ENCODE data around the gene PHC3.

Gene PHC3

DNA sequence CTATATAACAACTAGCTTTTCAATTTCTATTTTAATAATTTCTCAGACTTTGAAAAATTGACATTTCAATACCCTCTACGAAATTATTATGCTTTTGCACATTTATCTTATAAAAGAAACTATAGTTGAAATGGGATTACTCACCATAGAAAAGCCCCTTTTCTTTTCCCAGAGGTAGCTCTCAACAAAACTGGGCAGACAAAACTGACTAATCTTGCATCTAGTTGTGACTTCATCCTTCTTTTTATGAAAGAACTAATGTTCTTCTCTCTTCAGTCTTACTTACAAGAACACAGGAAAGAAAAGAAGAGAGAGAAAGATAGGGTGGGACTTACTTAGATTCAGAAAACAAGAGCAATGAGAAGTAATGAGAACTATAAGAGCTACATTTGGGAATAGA is 82.8 kb downstream of the PHC3 start:
- Histone ChIP-seq H3K4me3 (ENCODE audit: low read length in 2 of 2) (no peak overlapping the region), H2BK15ac (ENCODE audit: low read length) (no peak overlapping the region), H3K4me1 (ENCODE audit: control insufficient read depth in 2 of 2, insufficient read depth in 1 of 2, low read depth in 1 of 2, low read length in 2 of 2) (no peaks in the 10 kb centered on the region), H2BK12ac (ENCODE audit: low read length) (no peak overlapping the region), H3K79me1 (ENCODE audit: low read depth, low read length) (peaks cover under 1% of the 10 kb centered on the region), H2BK5ac (ENCODE audit: low read length) (no peak overlapping the region), H3K14ac (ENCODE audit: low read length) (no peak overlapping the region), H2BK120ac (ENCODE audit: low read depth, low read length) (no peak overlapping the region), H3K27ac (replicated peaks; ENCODE audit: low read length) (no peak overlapping the region), H3K4me2 (ENCODE audit: insufficient read depth, low read length, poor library complexity, severe bottlenecking) (no peak overlapping the region), H3K36me3 (replicated peaks in 1 of 2; ENCODE audit: control insufficient read depth in 2 of 2, insufficient read depth in 2 of 2, low read length in 2 of 2) (peaks cover 19 to 100% of the 10 kb centered on the region in 2 donors), H3K18ac (ENCODE audit: low read length) (no peak overlapping the region), H2AFZ (ENCODE audit: low read length) (no peak overlapping the region), H3K27me3 (ENCODE audit: control insufficient read depth in 3 of 3, insufficient read depth in 3 of 3, low read depth in 1 of 3, low read length in 3 of 3) (no peaks in the 10 kb centered on the region), H3K4ac (ENCODE audit: low read length) (no peak overlapping the region), H3K9ac (ENCODE audit: low read depth, low read length, poor library complexity) (no peak overlapping the region), H4K91ac (ENCODE audit: low read depth, low read length, poor library complexity) (no peak overlapping the region), H4K8ac (ENCODE audit: low read depth, low read length) (no peak overlapping the region), H2AK5ac (ENCODE audit: low read depth, low read length) (no peak overlapping the region), H3K23ac (ENCODE audit: low read depth, low read length, poor library complexity) (no peak overlapping the region), H3K9me3 (replicated peaks in 1 of 2; ENCODE audit: control insufficient read depth in 2 of 2, insufficient read depth in 1 of 2, low read depth in 1 of 2, low read length in 2 of 2) (no peaks in the 10 kb centered on the region)
- no peak for DNase-seq (ENCODE audit: low spot score)
- WGBS, 2 donors (ENCODE audit: extremely low coverage in 2 of 2, insufficient read length in 2 of 2, insufficient replicate concordance in 1 of 2) = no CpG with 5 or more reads among the region's 1 CpG

DNA sequence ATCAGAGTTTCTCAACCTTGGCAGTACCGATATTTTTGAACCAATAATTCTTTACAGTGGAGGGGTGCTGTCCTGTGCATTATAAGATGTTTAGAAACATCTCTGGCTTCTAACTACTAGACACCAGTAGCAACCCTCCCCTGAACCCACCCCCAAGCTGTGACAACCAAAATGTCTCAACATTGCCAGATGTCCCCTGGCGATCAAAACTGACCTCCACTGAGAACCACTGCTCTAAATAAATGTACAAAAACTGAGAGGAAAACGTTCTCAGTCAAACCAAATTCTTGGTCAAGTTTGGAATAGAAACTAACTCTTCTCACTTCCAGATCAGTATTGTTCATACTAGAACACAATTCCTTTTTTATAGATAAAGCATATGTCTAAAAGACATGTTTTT is 85.2 kb downstream of the PHC3 start:
- Histone ChIP-seq H3K4ac (ENCODE audit: low read length) (no peak overlapping the region), H3K18ac (ENCODE audit: low read length) (no peak overlapping the region), H3K27ac (replicated peaks; ENCODE audit: low read length) (no peak overlapping the region), H2AFZ (ENCODE audit: low read length) (no peak overlapping the region), H3K9me3 (replicated peaks in 1 of 2; ENCODE audit: control insufficient read depth in 2 of 2, insufficient read depth in 1 of 2, low read depth in 1 of 2, low read length in 2 of 2) (no peaks in the 10 kb centered on the region), H2BK5ac (ENCODE audit: low read length) (no peak overlapping the region), H3K4me3 (ENCODE audit: low read length in 2 of 2) (no peak overlapping the region), H2BK120ac (ENCODE audit: low read depth, low read length) (no peak overlapping the region), H3K4me1 (ENCODE audit: control insufficient read depth in 2 of 2, insufficient read depth in 1 of 2, low read depth in 1 of 2, low read length in 2 of 2) (no peaks in the 10 kb centered on the region), H3K4me2 (ENCODE audit: insufficient read depth, low read length, poor library complexity, severe bottlenecking) (no peak overlapping the region), H2BK15ac (ENCODE audit: low read length) (no peak overlapping the region), H3K79me1 (ENCODE audit: low read depth, low read length) (no peaks in the 10 kb centered on the region), H3K9ac (ENCODE audit: low read depth, low read length, poor library complexity) (no peak overlapping the region), H2AK5ac (ENCODE audit: low read depth, low read length) (no peak overlapping the region), H2BK12ac (ENCODE audit: low read length) (no peak overlapping the region), H3K23ac (ENCODE audit: low read depth, low read length, poor library complexity) (no peak overlapping the region), H3K14ac (ENCODE audit: low read length) (no peak overlapping the region), H4K8ac (ENCODE audit: low read depth, low read length) (no peak overlapping the region), H3K27me3 (ENCODE audit: control insufficient read depth in 3 of 3, insufficient read depth in 3 of 3, low read depth in 1 of 3, low read length in 3 of 3) (no peaks in the 10 kb centered on the region), H3K36me3 (replicated peaks in 1 of 2; ENCODE audit: control insufficient read depth in 2 of 2, insufficient read depth in 2 of 2, low read length in 2 of 2) (peaks cover 11 to 97% of the 10 kb centered on the region in 2 donors), H4K91ac (ENCODE audit: low read depth, low read length, poor library complexity) (no peak overlapping the region)
- WGBS, 2 donors (ENCODE audit: extremely low coverage in 2 of 2, insufficient read length in 2 of 2, insufficient replicate concordance in 1 of 2) = no CpG with 5 or more reads among the region's 3 CpGs
- no peak for DNase-seq (ENCODE audit: low spot score)

DNA sequence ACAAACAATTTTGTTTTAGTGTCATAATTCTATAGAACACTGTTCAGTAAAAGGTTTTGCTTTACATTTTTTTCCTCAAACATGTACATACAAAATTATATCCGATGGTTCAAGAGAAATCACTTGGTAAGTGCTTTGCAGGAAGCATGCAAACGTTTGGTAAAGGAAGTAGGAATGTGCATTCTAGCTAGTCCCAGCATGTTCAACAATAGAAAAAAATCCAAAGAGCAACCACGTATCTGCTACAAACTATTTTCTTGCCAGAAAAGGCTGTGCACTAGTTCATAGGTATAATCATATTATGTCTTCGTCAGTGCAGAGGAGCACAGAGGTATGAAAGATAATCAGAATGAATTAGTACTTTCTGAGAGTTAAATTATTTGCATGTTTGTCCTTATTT is 85.8 kb downstream of the PHC3 start:
- no peak overlapping the region for H3K9ac ChIP-seq (ENCODE audit: low read depth, low read length, poor library complexity)
- H2BK120ac ChIP-seq (ENCODE audit: low read depth, low read length) = no peak overlapping the region
- no CpG with 5 or more reads among the region's 4 CpGs for WGBS, 2 donors (ENCODE audit: extremely low coverage in 2 of 2, insufficient read length in 2 of 2, insufficient replicate concordance in 1 of 2)
- no peaks in the 10 kb centered on the region for H3K27me3 ChIP-seq (ENCODE audit: control insufficient read depth in 3 of 3, insufficient read depth in 3 of 3, low read depth in 1 of 3, low read length in 3 of 3)
- no peaks in the 10 kb centered on the region for H3K79me1 ChIP-seq (ENCODE audit: low read depth, low read length)
- H3K23ac ChIP-seq (ENCODE audit: low read depth, low read length, poor library complexity) = no peak overlapping the region
- no peak overlapping the region for H4K8ac ChIP-seq (ENCODE audit: low read depth, low read length)
- H2BK15ac ChIP-seq (ENCODE audit: low read length) = no peak overlapping the region
- no peaks in the 10 kb centered on the region for H3K9me3 ChIP-seq (replicated peaks in 1 of 2; ENCODE audit: control insufficient read depth in 2 of 2, insufficient read depth in 1 of 2, low read depth in 1 of 2, low read length in 2 of 2)
- H2AK5ac ChIP-seq (ENCODE audit: low read depth, low read length) = no peak overlapping the region
- no peak overlapping the region for H3K4me3 ChIP-seq (ENCODE audit: low read length in 2 of 2)
- H3K18ac ChIP-seq (ENCODE audit: low read length) = no peak overlapping the region
- no peak overlapping the region for H4K91ac ChIP-seq (ENCODE audit: low read depth, low read length, poor library complexity)
- H3K27ac ChIP-seq (replicated peaks; ENCODE audit: low read length) = no peak overlapping the region
- H3K14ac ChIP-seq (ENCODE audit: low read length) = no peak overlapping the region
- no peak overlapping the region for H2BK5ac ChIP-seq (ENCODE audit: low read length)
- no peak overlapping the region for H2BK12ac ChIP-seq (ENCODE audit: low read length)
- peaks cover 11 to 97% of the 10 kb centered on the region in 2 donors for H3K36me3 ChIP-seq (replicated peaks in 1 of 2; ENCODE audit: control insufficient read depth in 2 of 2, insufficient read depth in 2 of 2, low read length in 2 of 2)
- no peaks in the 10 kb centered on the region for H3K4me1 ChIP-seq (ENCODE audit: control insufficient read depth in 2 of 2, insufficient read depth in 1 of 2, low read depth in 1 of 2, low read length in 2 of 2)
- no peak overlapping the region for H3K4me2 ChIP-seq (ENCODE audit: insufficient read depth, low read length, poor library complexity, severe bottlenecking)
- no peak overlapping the region for H2AFZ ChIP-seq (ENCODE audit: low read length)
- no peak for DNase-seq (ENCODE audit: low spot score)
- no peak overlapping the region for H3K4ac ChIP-seq (ENCODE audit: low read length)

DNA sequence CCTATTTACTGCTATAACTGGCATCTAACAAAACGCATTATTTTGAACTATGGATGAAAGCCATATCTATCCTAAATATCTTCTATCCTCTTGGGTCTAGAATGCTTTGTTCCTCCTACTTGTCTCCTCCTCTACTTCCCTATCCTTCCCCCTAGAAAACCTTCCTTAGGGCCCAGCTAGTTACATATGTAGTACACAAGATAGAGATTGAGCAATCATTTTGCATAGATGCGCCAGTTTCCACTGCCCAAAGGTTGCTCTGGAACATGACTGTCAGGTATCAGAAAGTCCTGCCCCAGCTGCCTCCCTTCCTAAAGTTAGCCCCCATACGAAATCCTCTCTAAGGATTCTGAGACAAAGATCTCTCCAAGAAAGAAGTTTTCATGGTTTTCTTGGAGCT is 88.6 kb downstream of the PHC3 start:
- no peak overlapping the region for H3K18ac ChIP-seq (ENCODE audit: low read length)
- no peak overlapping the region for H2BK120ac ChIP-seq (ENCODE audit: low read depth, low read length)
- peaks cover 9 to 89% of the 10 kb centered on the region in 2 donors for H3K36me3 ChIP-seq (replicated peaks in 1 of 2; ENCODE audit: control insufficient read depth in 2 of 2, insufficient read depth in 2 of 2, low read length in 2 of 2)
- H3K27ac ChIP-seq (replicated peaks; ENCODE audit: low read length) = no peak overlapping the region
- H2BK15ac ChIP-seq (ENCODE audit: low read length) = no peak overlapping the region
- H3K4me2 ChIP-seq (ENCODE audit: insufficient read depth, low read length, poor library complexity, severe bottlenecking) = no peak overlapping the region
- no peak overlapping the region for H3K23ac ChIP-seq (ENCODE audit: low read depth, low read length, poor library complexity)
- H3K79me1 ChIP-seq (ENCODE audit: low read depth, low read length) = no peaks in the 10 kb centered on the region
- no peaks in the 10 kb centered on the region for H3K27me3 ChIP-seq (ENCODE audit: control insufficient read depth in 3 of 3, insufficient read depth in 3 of 3, low read depth in 1 of 3, low read length in 3 of 3)
- H3K14ac ChIP-seq (ENCODE audit: low read length) = no peak overlapping the region
- no peak overlapping the region for H3K4ac ChIP-seq (ENCODE audit: low read length)
- H3K9ac ChIP-seq (ENCODE audit: low read depth, low read length, poor library complexity) = no peak overlapping the region
- H3K4me1 ChIP-seq (ENCODE audit: control insufficient read depth in 2 of 2, insufficient read depth in 1 of 2, low read depth in 1 of 2, low read length in 2 of 2) = no peaks in the 10 kb centered on the region
- no peaks in the 10 kb centered on the region for H3K9me3 ChIP-seq (replicated peaks in 1 of 2; ENCODE audit: control insufficient read depth in 2 of 2, insufficient read depth in 1 of 2, low read depth in 1 of 2, low read length in 2 of 2)
- no peak overlapping the region for H2BK5ac ChIP-seq (ENCODE audit: low read length)
- DNase-seq (ENCODE audit: low spot score) = no peak
- no peak overlapping the region for H3K4me3 ChIP-seq (ENCODE audit: low read length in 2 of 2)
- H4K8ac ChIP-seq (ENCODE audit: low read depth, low read length) = no peak overlapping the region
- WGBS, 2 donors (ENCODE audit: extremely low coverage in 2 of 2, insufficient read length in 2 of 2, insufficient replicate concordance in 1 of 2) = no CpG with 5 or more reads among the region's 3 CpGs
- H2AK5ac ChIP-seq (ENCODE audit: low read depth, low read length) = no peak overlapping the region
- H4K91ac ChIP-seq (ENCODE audit: low read depth, low read length, poor library complexity) = no peak overlapping the region
- H2BK12ac ChIP-seq (ENCODE audit: low read length) = no peak overlapping the region
- H2AFZ ChIP-seq (ENCODE audit: low read length) = no peak overlapping the region
